Right lobe of liver (tissue), 6 donors: ENCODE measurements around the gene METTL17. TPM values are rescaled to one million over a fixed set of nuclear protein-coding genes. Genes with fewer than 3 reads are reported as not detected.
"Not testable (repeated sequence)": the region's sequence is repeated elsewhere in the genome, so short reads cannot be mapped to it uniquely, and the experiment has no call there.

Experiments used
- ATAC-seq, 4 donors: fragments of 200-7000 bp; cut with Tn5 transposase; one replicate each; pipeline ENCODE4 v1.9.1; 2020; ENCODE audit warnings: mild to moderate bottlenecking in 4 of 4, moderate library complexity in 4 of 4
- DNase-seq, 3 donors: peaks; one replicate each; pipeline ENCODE4 v3.0.0-alpha.2; 2020
- H3K27ac ChIP-seq, 3 donors: fragments of 200-600 bp; one replicate each; pipeline ENCODE4 v1.8.0; 2022
- H3K27me3 ChIP-seq, 2 donors: fragments of 200-600 bp; one replicate each; pipeline ENCODE4 v1.8.0; 2022
- H3K36me3 ChIP-seq, 4 donors: fragments of 200-600 bp; sonication (generic) in 1 of 4; one replicate each; pipeline versions ENCODE4 v1.5.1 to v1.8.0; 2017 to 2022; ENCODE audit warnings: control low read depth in 1 of 4
- H3K4me1 ChIP-seq, 4 donors: fragments of 200-600 bp; sonication (generic) in 1 of 4; one replicate each; pipeline versions ENCODE4 v1.5.1 to v1.8.0; 2017 to 2022; ENCODE audit warnings: control low read depth in 1 of 4
- H3K4me3 ChIP-seq, 3 donors: fragments of 200-600 bp; one replicate each; pipeline ENCODE4 v1.8.0; 2022
- H3K9me3 ChIP-seq, 4 donors: fragments of 200-600 bp; sonication (generic) in 1 of 4; one replicate each; pipeline versions ENCODE4 v1.5.1 to v1.8.0; 2017 to 2022; ENCODE audit warnings: control low read depth in 1 of 4
- CTCF ChIP-seq, 4 donors: fragments of 200-600 bp in 3 of 4; fragments of 450-650 bp in 1 of 4; IDR thresholded peaks; one replicate each; pipeline versions ENCODE4 v1.5.1 to v1.8.0; 2016 to 2022; ENCODE audit warnings: antibody characterized with exemption in 4 of 4, mild to moderate bottlenecking in 2 of 4
- POLR2A ChIP-seq: fragments of 450-650 bp; IDR thresholded peaks from one replicate; pipeline ENCODE4 v1.6.1; 2017; ENCODE audit warnings: antibody characterized with exemption, mild to moderate bottlenecking
- WGBS: methylation state at CpG from one replicate; pipeline ENCODE4 v1.1.6; 2018; ENCODE audit warnings: low coverage, low lambda C conversion rate; ENCODE audit not compliant: insufficient coverage; ENCODE audit errors: missing lambda C conversion rate; 5-methylcytosine and 5-hydroxymethylcytosine counted together
- intact Hi-C, 2 donors: fragments of 100-400 bp; cut with DNase I; formaldehyde crosslinking; loops; one replicate each; pipeline versions ENCODE4 v1.11.2 to v1.14.1; 2022
- total RNA-seq, 6 experiments: library from RNA; depleted of rRNA in 2 of 6; stranded (reverse); fragments of >200 nt in 2 of 6; fragmentation: NEBNext Ultra II Directional in 3 of 6; extraction: Animal tissue kit (Norgen Biotek cat#: 25700) in 3 of 6; gene quantifications; one replicate each; pipeline versions ENCODE4 v1.1.0 to v1.2.4, GENCODE V29; 2016 to 2023
- donor health status: DM: no; HTN: yes; CAD: no.
- donor health status: DM: no; HTN: no; CAD: no.
- donor health status: DM: no; HTN: no; CAD: no.
- donor health status: DM: no; HTN: yes; CAD: no.
- donor health status: DM: no; HTN: yes; CAD: no.

The METTL17 gene
- total RNA-seq, 6 experiments from 2014 or later, result 27.5 to 70.7 (median 34.6) TPM

GRCh38 chr14:20982646-20983369 lies 7.0 kb upstream of the METTL17 start:
- no peaks in the 10 kb centered on the region for H3K9me3 ChIP-seq
- 52% methylated on average over 2 of the region's 2 CpGs for WGBS
- H3K4me3 ChIP-seq, result no peak overlapping the region
- H3K4me1 ChIP-seq, result no peaks in the 10 kb centered on the region
- H3K27me3 ChIP-seq, result no peaks in the 10 kb centered on the region
- no peak overlapping the region for H3K27ac ChIP-seq
- no peak for ATAC-seq
- intact Hi-C loops, result no loop called here
- no peak for TF ChIP-seq POLR2A
- no peak for TF ChIP-seq CTCF (IDR thresholded peaks at IDR 0.05)
- DNase-seq, result no peak
- H3K36me3 ChIP-seq, result no peaks in the 10 kb centered on the region

GRCh38 chr14:20985650-20986049 lies 4.1 kb upstream of the METTL17 start:
- H3K27ac ChIP-seq, H3K4me3 ChIP-seq, H3K36me3 ChIP-seq, ATAC-seq, H3K9me3 ChIP-seq, H3K27me3 ChIP-seq, DNase-seq, H3K4me1 ChIP-seq, intact Hi-C loops: not testable (repeated sequence)
- 89% methylated on average over 4 of the region's 4 CpGs for WGBS

- no peak overlapping the region for H3K4me3 ChIP-seq
- no peaks in the 10 kb centered on the region for H3K27me3 ChIP-seq
- no peak overlapping the region for H3K27ac ChIP-seq
- DNase-seq, result no peak
- peaks cover 0 to 2% (median under 1%) of the 10 kb centered on the region in 4 donors for H3K36me3 ChIP-seq
- peaks cover 0 to 13% (median 3%) of the 10 kb centered on the region in 4 donors for H3K4me1 ChIP-seq
- H3K9me3 ChIP-seq, result no peaks in the 10 kb centered on the region
- intact Hi-C loops, result no loop called here
- WGBS, result 43% methylated on average over 2 of the region's 2 CpGs
- TF ChIP-seq POLR2A (no peak), CTCF (IDR thresholded peaks at IDR 0.05) (no peak)
- peak in 1 of 4 donors; percentile 15 for ATAC-seq
Observed at GRCh38 chr14:20986811-20987210, 3.0 kb upstream of the METTL17 start.

- Histone ChIP-seq H3K4me1 (peaks cover 0 to 13% (median 3%) of the 10 kb centered on the region in 4 donors), H3K27me3 (no peaks in the 10 kb centered on the region), H3K36me3 (peaks cover 0 to 22% (median 9%) of the 10 kb centered on the region in 4 donors), H3K27ac (peak overlapping the region; percentile 27 to 58 (median 44)), H3K4me3 (peak overlapping the region; percentile 84 to 94 (median 84)), H3K9me3 (no peaks in the 10 kb centered on the region)
- DNase-seq (no peak), ATAC-seq (no peak)
- WGBS, result 76% methylated on average over 8 of the region's 15 CpGs
- intact Hi-C loops, result no loop called here
- no peak for TF ChIP-seq POLR2A
- no peak for TF ChIP-seq CTCF (IDR thresholded peaks at IDR 0.05)
Observed at GRCh38 chr14:20988717-20989470, 886 bp upstream of the METTL17 start.

GRCh38 chr14:20989471-20989786 lies 351 bp upstream of the METTL17 start:
- no peak for ATAC-seq
- no peak for DNase-seq

More at GRCh38 chr14:20989471-20989786, 351 bp upstream of the METTL17 start:
- Histone ChIP-seq H3K27me3 (no peaks in the 10 kb centered on the region), H3K9me3 (no peaks in the 10 kb centered on the region), H3K36me3 (peaks cover 1 to 27% (median 13%) of the 10 kb centered on the region in 4 donors), H3K4me3 (peak overlapping the region; percentile 84 to 94 (median 84)), H3K27ac (peak overlapping the region; percentile 27 to 58 (median 44)), H3K4me1 (peaks cover 0 to 13% (median 3%) of the 10 kb centered on the region in 4 donors)
- intact Hi-C loops, result no loop called here
- WGBS, result 3% methylated on average over 6 of the region's 11 CpGs
- no peak for TF ChIP-seq CTCF (IDR thresholded peaks at IDR 0.05)
- TF ChIP-seq POLR2A, result no peak
